Measurements from ENCODE around the gene CDKAL1.

DNA sequence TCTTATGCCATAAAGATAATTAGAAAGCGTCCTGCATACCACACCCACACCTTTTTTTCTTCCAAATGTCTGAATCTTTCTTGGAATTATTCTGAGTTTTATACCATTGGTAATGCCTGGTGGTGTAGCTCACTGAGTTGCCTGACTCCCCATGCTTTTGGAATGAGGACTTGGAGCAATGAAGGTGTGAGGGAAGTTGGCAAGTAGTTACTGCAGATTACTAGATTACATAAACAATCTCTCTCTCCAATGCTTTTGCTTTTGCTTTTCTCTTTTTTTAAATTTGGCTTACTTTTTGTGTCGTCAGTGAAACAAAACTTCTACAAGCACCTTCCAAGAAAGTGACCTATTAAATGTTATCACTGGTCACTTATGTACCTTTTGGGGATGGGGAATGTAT lies 653.2 kb downstream of the CDKAL1 start:
- TF ChIP-seq ARNT (IDR thresholded peaks at IDR 0.05): no peak
- TF ChIP-seq TARDBP (IDR thresholded peaks at IDR 0.05): no peak
- no peak for TF ChIP-seq ZNF384 (IDR thresholded peaks at IDR 0.05)
- no peak for TF ChIP-seq FOXK2 (IDR thresholded peaks at IDR 0.05)
- TF ChIP-seq, protein P1, sequence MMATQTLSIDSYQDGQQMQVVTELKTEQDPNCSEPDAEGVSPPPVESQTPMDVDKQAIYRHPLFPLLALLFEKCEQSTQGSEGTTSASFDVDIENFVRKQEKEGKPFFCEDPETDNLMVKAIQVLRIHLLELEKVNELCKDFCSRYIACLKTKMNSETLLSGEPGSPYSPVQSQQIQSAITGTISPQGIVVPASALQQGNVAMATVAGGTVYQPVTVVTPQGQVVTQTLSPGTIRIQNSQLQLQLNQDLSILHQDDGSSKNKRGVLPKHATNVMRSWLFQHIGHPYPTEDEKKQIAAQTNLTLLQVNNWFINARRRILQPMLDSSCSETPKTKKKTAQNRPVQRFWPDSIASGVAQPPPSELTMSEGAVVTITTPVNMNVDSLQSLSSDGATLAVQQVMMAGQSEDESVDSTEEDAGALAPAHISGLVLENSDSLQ (IDR thresholded peaks at IDR 0.05): no peak
- TF ChIP-seq L3MBTL2 (conservative IDR thresholded peaks at IDR 0.05): no peak
- TF ChIP-seq SP1 (IDR thresholded peaks at IDR 0.05): no peak
- no peak for TF ChIP-seq FOXA1 (IDR thresholded peaks at IDR 0.05)
- no peak for TF ChIP-seq SUZ12 (IDR thresholded peaks at IDR 0.05)
- no peak for TF ChIP-seq FOXM1 (IDR thresholded peaks at IDR 0.05; ENCODE audit: borderline replicate concordance)
- TF ChIP-seq LEF1 (IDR thresholded peaks at IDR 0.05; ENCODE audit: borderline replicate concordance): no peak
